Activated CD8-positive, alpha-beta memory T cell treated with anti-CD3 and anti-CD28 coated beads, Interleukin-2, amount 50 U/mL, for 24 hours (primary cell): ENCODE data around the gene TACR3.
"Not testable (repeated sequence)": the region's sequence is repeated elsewhere in the genome, so short reads cannot be mapped to it uniquely, and the experiment has no call there.

Experiments
- DNase-seq: peaks from one replicate; pipeline ENCODE4 v3.0.0-alpha.2; 2020; ENCODE audit errors: extremely low read depth

Gene TACR3

GRCh38 chr4:103719830-103720207 lies at the start of gene TACR3:
TSS of gene TACR3 (minus strand) at chr4:103719985. CDS start at chr4:103719675, 310 bp downstream.
- no peak for DNase-seq

- DNase-seq: no peak
Measured at GRCh38 chr4:103757631-103758030, 37.8 kb upstream of the TACR3 start.

- no peak for DNase-seq
Measured at GRCh38 chr4:103756741-103757140, 37.0 kb upstream of the TACR3 start.

- no peak for DNase-seq
Measured at GRCh38 chr4:103754844-103755243, 35.1 kb upstream of the TACR3 start.

- no peak for DNase-seq
Measured at GRCh38 chr4:103753868-103754653, 34.3 kb upstream of the TACR3 start.

- DNase-seq: not testable (repeated sequence)
Measured at GRCh38 chr4:103723150-103723549, 3.4 kb upstream of the TACR3 start.

- no peak for DNase-seq
Measured at GRCh38 chr4:103721251-103721650, 1.5 kb upstream of the TACR3 start.

- DNase-seq: no peak
Measured at GRCh38 chr4:103720661-103721060, 876 bp upstream of the TACR3 start.

GRCh38 chr4:103719105-103719829 lies 518 bp downstream of the TACR3 start:
- DNase-seq: no peak

GRCh38 chr4:103692615-103693014 lies 27.2 kb downstream of the TACR3 start:
- DNase-seq: no peak

GRCh38 chr4:103673983-103674382 lies 45.8 kb downstream of the TACR3 start:
- no peak for DNase-seq

- not testable (repeated sequence) for DNase-seq
Measured at GRCh38 chr4:103666764-103667163, 53.0 kb downstream of the TACR3 start.

GRCh38 chr4:103664436-103665075 lies 55.2 kb downstream of the TACR3 start:
- DNase-seq: no peak

GRCh38 chr4:103648541-103648940 lies 71.2 kb downstream of the TACR3 start:
- no peak for DNase-seq

GRCh38 chr4:103645991-103646390 lies 73.8 kb downstream of the TACR3 start:
- DNase-seq: no peak

- no peak for DNase-seq
Measured at GRCh38 chr4:103634236-103634635, 85.5 kb downstream of the TACR3 start.

GRCh38 chr4:103626296-103626695 lies 93.5 kb downstream of the TACR3 start:
- DNase-seq: no peak

- DNase-seq: no peak
Measured at GRCh38 chr4:103591841-103592240, 127.9 kb downstream of the TACR3 start.

GRCh38 chr4:103567591-103567990 lies 152.2 kb downstream of the TACR3 start:
- no peak for DNase-seq

- not testable (repeated sequence) for DNase-seq
Measured at GRCh38 chr4:103559178-103559577, 160.6 kb downstream of the TACR3 start.
